GM21390 (cell line): ENCODE data around the gene GDA.
"Not testable (repeated sequence)": the region's sequence is repeated elsewhere in the genome, so short reads cannot be mapped to it uniquely, and the experiment has no call there.

Experiments used
- ATAC-seq: cut with Tn5 transposase; IDR thresholded peaks from one replicate; pipeline ENCODE4 v1.9.1; 2021; ENCODE audit not compliant: unreplicated experiment

GDA gene

GRCh38 chr9:72204062-72204461, 54.8 kb downstream of the GDA start:
- no peak for ATAC-seq

DNA sequence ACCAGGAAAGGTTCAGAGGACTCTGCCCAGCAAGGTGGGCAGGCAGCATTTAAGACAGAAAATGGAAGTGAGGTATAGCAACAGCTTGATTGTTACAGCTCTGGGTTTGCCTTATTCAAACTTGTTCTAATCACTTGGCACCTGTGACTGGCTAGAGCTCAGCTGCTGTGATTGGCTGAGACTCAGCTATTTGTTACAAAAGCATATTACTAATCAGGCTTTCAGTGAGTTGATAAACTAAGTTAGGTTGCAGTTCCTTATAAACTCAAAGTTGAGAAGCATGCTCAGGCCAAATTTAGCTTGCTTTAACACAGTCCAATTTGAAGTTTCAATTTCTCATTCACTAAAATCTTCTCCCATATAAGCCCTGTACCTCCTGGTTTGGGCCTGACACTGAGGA, 56.3 kb downstream of the GDA start:
- peak; percentile 67 for ATAC-seq

- peak; percentile 52 for ATAC-seq
These were observed 58.0 kb downstream of the GDA start for GRCh38 chr9:72207278-72207677.

- no peak for ATAC-seq
These were observed 61.3 kb downstream of the GDA start for GRCh38 chr9:72210522-72210921.

- ATAC-seq: no peak
These were observed 61.8 kb downstream of the GDA start for GRCh38 chr9:72211047-72211446.

DNA sequence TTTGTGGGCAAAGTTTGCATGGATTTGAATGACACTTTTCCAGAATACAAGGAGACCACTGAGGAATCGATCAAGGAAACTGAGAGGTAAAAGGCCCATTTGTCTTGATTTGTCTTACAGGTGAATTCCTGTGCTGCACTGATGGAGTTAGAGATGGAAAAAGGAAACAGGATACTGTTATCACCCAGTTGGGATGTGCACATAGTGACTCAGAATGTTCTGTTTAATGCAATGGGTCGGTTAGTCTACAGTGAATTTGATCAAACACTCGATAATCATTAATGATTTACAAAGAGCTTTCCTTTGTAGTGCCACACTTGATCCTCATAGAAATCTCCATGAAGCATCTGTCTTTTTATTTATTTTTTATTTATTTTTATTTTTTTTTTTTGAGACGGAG, 64.7 kb downstream of the GDA start:
- ATAC-seq: no peak

DNA sequence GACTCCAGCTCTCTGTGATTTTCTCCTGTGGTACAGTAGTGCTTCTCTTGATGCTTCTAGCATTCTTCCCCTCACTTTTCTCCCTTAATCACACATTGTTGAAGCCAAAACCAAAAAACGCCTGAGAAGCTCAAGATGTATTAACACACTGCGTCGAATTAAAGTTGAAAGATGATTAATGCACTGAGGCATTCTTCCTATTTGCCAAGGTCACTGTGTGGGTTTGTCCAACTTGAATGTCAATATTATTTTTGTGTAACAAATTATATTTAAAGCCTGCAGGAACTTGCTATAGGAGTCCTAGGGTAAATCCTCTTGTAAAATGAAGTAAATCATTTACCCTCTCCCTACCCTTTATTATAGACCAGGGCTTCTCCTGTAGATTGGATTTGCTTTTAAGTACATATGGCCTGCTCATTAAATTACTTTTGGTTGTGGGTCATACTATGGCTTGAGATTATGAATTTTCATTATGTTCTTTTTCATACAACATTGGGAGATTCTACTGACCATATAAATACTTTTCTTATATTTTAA, 68.1 kb downstream of the GDA start:
- ATAC-seq: no peak

DNA sequence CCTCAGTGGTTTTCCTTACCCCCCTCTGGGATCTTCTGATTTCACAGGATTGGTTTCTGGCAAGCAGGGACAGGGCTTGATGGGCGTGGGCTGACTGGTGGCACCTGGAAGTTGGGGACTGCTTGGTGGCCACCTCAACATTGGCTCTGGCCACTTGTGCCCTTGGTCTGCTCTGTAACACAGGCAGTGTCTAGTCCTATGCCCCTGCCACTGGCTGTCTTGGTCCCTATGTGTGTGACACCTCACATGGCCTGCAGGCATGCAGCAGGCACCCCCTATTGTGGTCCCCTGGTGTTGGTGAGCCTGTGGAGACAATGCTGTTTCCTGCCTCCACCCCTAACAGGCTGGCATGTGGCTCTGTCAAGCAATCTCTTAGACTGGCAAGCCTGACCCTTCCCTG, 71.3 kb downstream of the GDA start:
- ATAC-seq: no peak

GRCh38 chr9:72226146-72226812, 77.0 kb downstream of the GDA start:
- no peak for ATAC-seq

DNA sequence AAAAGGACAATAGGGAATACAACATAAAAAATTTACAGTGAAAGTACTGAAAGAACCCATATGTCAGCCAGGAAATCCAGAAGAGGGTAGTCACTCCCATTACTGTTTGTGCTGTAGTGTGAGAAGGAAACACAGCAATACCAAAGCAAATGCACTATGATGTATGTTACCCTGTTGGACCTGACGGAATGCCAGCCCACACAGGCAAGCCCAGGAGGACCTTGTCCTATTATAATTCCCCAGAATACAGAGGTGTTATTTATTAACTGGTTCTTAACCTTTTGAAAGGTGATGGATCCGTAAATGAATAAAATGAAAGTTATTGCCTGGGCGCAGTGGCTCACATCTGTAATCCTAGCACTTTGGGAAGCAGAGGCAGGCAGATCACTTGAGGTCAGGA, 79.0 kb downstream of the GDA start:
- ATAC-seq: no peak

GRCh38 chr9:72232778-72233177, 83.5 kb downstream of the GDA start:
- ATAC-seq: no peak

DNA sequence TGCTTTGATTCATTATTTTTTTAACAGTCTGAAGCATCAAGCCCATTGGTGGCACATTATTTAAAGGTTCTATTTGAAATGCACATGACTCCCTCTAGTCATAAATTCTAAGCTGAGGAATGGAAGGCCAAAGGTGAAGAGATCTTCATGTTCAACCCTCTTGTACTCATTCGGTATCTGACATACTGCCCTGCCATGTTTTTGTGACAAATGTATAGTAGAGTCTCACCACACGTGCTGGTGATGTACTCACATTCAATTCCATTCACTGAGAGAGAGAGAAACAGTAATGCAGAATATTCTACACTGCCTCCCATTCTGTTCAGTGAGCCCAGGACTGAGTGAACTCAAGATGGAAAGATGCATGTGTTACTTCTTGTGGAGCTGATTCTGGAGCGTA, 98.3 kb downstream of the GDA start:
- no peak for ATAC-seq

DNA sequence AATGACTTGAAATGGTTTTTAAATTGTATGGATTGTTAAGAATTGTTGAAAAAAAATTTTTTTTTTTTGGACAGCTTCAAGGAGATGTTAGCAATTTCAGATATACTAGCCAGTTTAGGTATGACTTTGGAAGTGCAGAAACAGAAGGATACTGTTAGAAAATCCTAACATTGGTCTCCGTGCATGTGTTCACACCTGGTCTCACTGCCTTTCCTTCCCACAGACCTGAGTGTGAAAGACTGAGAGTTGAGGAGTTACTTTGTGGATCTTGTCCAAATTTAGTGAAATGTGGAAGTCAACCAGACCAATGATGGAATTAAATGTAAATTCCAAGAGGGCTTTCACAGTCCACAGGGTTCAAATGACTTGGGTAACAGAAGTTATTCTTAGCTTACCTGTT, 102.3 kb downstream of the GDA start:
- ATAC-seq: no peak

DNA sequence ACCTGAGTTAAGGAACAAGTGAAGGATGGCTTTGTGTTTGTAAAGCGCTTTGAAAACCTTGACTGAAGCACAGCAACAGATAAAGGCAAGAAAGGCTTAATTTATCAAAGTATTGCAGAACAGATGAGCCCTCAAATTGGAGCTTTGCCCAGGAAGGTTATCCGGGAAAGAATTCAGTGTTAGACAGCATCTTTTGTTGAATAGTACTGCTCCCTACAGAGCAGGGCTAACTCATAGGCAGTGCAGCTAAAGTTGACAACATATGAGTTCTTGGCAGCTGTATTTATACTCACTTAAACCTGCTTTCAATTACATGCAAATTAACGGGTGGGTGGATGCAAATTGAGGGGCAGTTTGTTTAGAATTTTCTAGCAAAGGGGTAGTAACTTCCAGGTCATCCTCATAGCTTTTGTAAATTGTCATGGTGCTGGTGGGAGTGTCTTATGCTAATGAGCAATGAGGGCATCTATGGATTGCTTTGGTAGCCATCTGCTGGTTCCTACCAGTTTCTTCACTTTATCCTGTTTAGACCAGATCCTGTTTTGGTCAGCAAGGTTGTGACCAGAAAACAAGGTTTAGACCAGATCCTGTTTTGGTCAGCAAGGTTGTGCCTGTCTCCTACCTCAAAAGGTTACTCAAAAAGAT, 105.8 kb downstream of the GDA start:
- ATAC-seq: no peak

- ATAC-seq: no peak
These were observed 106.3 kb downstream of the GDA start for GRCh38 chr9:72255569-72255968.

DNA sequence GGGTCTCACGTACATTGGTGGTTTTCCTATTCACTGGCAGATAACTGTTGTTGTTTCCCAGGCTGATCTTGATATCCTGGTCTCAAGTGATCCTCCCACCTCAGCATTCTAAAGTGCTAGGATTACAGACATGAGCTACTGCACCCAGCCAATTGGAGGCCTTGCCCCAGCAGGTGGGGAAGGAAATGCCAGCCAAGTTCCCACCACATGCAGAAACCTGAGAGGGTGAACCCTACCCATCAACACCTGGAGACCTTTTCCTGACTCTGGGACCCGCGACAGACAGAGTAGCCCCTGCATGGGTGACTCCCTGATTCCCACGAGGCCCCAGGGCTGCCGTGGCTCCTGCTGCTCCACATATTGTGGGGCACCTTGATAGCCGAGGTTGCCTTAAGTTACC, 107.7 kb downstream of the GDA start:
- ATAC-seq: no peak

DNA sequence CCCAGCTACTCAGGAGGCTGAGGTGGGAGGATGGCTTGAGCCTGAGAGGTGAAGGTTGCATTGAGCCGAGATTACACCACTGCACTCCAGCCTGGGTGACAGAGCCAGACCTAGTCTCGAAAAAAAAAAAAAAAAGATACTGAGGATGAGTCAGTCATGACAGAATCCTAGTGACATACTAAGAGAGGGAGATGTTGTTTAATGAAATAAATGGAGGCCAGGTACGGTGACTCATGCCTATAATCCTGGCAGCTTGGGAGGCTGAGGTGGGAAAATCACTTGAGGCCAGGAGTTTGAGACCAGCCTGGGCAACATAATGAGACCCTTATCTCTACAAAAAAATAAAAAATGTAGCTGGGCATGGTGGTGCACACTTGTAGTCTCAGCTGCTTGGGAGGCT, 108.6 kb downstream of the GDA start:
- ATAC-seq: no peak

GRCh38 chr9:72262063-72262462, 112.8 kb downstream of the GDA start:
- ATAC-seq: no peak

- no peak for ATAC-seq
These were observed 114.3 kb downstream of the GDA start for GRCh38 chr9:72263572-72263971.

GRCh38 chr9:72268961-72269360, 119.7 kb downstream of the GDA start:
- ATAC-seq: no peak

DNA sequence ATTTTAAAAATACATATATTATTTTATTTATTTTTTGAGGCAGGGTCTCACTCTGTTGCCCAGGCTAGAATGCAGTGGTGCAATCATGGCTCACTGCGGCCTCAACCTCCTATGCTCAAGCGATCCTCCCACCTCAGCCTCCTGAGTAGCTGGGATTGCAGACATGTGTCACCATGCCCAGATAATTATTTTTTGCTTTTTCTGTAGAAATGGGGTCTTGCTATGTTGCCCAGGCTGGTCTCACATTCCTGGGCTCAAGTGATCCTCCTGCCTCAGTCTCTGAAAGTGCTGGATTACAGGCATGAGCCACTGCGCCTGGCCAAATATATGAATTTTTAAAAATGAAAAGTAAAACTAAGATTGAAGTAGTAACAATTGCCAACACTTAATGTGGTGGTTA, 121.1 kb downstream of the GDA start:
- ATAC-seq: not testable (repeated sequence)

GRCh38 chr9:72271613-72272478, 122.6 kb downstream of the GDA start:
- peak; percentile 48 for ATAC-seq
